ENCODE data around the gene ERMN. TPM values are rescaled to one million over a fixed set of nuclear protein-coding genes. Genes with fewer than 3 reads are reported as not detected.

The ERMN gene
- total RNA-seq, 2 donors from 2014 or later, result 0.17 TPM; not detected in 1

DNA sequence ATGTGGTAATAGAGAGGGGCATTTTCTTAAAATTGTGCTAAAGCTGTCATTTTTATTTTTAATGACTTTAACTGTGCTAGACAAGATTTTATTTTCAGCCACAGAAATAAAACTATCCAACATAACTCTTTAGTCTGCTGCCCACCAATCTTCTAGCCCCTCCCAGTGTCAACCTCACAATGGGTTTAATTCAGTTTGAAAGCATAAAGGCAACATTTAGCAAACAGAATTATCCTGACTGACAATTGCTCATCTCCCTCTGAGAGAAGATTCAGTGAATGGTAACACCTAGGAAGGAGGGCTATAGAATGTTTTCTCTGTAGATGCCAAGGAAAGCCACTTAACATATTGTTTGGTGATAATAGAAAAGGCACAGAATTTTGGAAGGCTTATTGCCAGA, 5.2 kb downstream of the ERMN start:
- Histone ChIP-seq H3K4me1 (replicated peaks) (no peaks in the 10 kb centered on the region), H3K9me3 (no peaks in the 10 kb centered on the region), H3K27ac (no peak overlapping the region), H3K27me3 (replicated peaks; ENCODE audit: insufficient read depth) (no peaks in the 10 kb centered on the region), H3K4me3 (no peak overlapping the region), H3K36me3 (no peaks in the 10 kb centered on the region)
- DNase-seq (ENCODE audit: low spot score), result no peak
- no peak for TF ChIP-seq POLR2A (IDR thresholded peaks at IDR 0.05)
- intact Hi-C loops (cut with DNase I), result no loop called here

DNA sequence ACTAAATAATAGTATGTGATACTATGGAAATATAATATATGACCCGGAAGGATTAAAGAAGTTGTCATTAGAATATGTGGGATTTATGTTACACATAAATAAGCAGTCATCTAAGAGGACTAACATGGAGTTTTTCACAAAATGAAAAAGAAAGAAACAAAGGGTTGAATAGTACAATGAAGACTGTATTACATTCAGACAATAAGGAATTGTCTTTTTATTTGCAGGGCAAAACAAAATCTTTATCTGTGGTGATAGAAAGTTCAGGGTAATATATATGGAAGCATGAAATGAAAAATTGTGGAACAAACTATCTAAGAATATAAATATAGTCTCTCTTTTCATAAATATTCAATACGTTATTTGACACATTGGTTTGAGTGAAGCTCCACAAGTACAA, 5.8 kb downstream of the ERMN start:
- intact Hi-C loops (cut with DNase I), result no loop called here
- DNase-seq (ENCODE audit: low spot score), result no peak
- TF ChIP-seq POLR2A (IDR thresholded peaks at IDR 0.05), result no peak
- no peak for TF ChIP-seq POLR2AphosphoS5 (IDR thresholded peaks at IDR 0.05)
- TF ChIP-seq, protein P1, sequence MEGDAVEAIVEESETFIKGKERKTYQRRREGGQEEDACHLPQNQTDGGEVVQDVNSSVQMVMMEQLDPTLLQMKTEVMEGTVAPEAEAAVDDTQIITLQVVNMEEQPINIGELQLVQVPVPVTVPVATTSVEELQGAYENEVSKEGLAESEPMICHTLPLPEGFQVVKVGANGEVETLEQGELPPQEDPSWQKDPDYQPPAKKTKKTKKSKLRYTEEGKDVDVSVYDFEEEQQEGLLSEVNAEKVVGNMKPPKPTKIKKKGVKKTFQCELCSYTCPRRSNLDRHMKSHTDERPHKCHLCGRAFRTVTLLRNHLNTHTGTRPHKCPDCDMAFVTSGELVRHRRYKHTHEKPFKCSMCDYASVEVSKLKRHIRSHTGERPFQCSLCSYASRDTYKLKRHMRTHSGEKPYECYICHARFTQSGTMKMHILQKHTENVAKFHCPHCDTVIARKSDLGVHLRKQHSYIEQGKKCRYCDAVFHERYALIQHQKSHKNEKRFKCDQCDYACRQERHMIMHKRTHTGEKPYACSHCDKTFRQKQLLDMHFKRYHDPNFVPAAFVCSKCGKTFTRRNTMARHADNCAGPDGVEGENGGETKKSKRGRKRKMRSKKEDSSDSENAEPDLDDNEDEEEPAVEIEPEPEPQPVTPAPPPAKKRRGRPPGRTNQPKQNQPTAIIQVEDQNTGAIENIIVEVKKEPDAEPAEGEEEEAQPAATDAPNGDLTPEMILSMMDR (IDR thresholded peaks at IDR 0.05), result no peak
- 88% methylated on average over 2 of the region's 2 CpGs for WGBS
- Histone ChIP-seq H3K27ac (no peak overlapping the region), H3K4me3 (no peak overlapping the region), H3K4me1 (replicated peaks) (no peaks in the 10 kb centered on the region), H3K27me3 (replicated peaks; ENCODE audit: insufficient read depth) (no peaks in the 10 kb centered on the region), H3K36me3 (no peaks in the 10 kb centered on the region), H3K9me3 (no peaks in the 10 kb centered on the region)

DNA sequence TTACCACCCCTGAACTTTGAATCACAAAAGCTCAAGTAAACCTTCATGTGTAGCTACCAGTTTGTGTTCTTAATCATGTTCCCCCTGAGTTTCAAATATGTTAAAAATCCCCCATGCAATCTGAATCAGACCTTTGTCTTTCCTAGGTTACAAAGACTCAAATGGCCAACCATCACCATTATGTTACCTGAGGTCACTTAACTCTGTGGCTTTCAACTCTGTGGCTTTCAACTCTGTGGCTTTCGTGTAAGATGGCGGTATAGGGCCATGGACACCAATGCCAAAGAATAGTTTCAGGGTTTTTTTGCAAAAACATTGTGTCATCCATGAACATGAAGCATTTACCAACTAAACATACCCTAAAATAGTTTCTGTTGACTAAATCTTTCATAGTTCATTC, 6.7 kb downstream of the ERMN start:
- intact Hi-C loops (cut with DNase I), result no loop called here
- no peaks in the 10 kb centered on the region for H3K27me3 ChIP-seq (replicated peaks; ENCODE audit: insufficient read depth)
- H3K4me3 ChIP-seq, result no peak overlapping the region
- WGBS, result 93% methylated on average over 2 of the region's 2 CpGs
- no peaks in the 10 kb centered on the region for H3K36me3 ChIP-seq
- TF ChIP-seq POLR2A (IDR thresholded peaks at IDR 0.05) (no peak), POLR2AphosphoS5 (IDR thresholded peaks at IDR 0.05) (no peak)
- TF ChIP-seq, protein P1 (IDR thresholded peaks at IDR 0.05), result no peak
- no peak overlapping the region for H3K27ac ChIP-seq
- no peaks in the 10 kb centered on the region for H3K4me1 ChIP-seq (replicated peaks)
- no peaks in the 10 kb centered on the region for H3K9me3 ChIP-seq
- no peak for DNase-seq (ENCODE audit: low spot score)

DNA sequence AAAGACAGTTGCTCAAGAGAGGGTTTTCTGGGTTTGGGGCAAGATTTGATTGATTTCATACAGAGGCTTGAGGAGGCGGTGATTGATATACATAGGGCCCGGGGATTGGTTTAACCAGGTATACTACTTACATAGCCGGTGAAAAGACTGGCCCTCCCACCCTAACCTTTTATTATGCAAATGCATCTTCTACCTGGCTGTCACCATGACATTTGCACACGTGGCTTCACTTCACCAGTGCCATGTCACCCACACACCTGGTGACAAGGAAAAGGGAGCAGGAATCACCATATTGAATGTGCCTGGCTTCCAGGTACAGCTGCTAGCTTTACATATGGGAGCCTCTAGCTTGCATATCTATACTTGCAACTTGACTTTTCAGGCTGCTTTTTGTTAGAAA, 9.7 kb downstream of the ERMN start:
- intact Hi-C loops (cut with DNase I), result no loop called here
- no peak overlapping the region for H3K27ac ChIP-seq
- no peaks in the 10 kb centered on the region for H3K4me1 ChIP-seq (replicated peaks)
- DNase-seq (ENCODE audit: low spot score), result no peak
- H3K27me3 ChIP-seq (replicated peaks; ENCODE audit: insufficient read depth), result no peaks in the 10 kb centered on the region
- TF ChIP-seq POLR2A (IDR thresholded peaks at IDR 0.05) (no peak), POLR2AphosphoS5 (IDR thresholded peaks at IDR 0.05) (no peak)
- TF ChIP-seq, protein P1 (IDR thresholded peaks at IDR 0.05), result no peak
- whole genome bisulfite sequencing, result 79% methylated on average over 4 of the region's 4 CpGs
- H3K36me3 ChIP-seq, result no peaks in the 10 kb centered on the region
- no peaks in the 10 kb centered on the region for H3K9me3 ChIP-seq
- H3K4me3 ChIP-seq, result no peak overlapping the region

DNA sequence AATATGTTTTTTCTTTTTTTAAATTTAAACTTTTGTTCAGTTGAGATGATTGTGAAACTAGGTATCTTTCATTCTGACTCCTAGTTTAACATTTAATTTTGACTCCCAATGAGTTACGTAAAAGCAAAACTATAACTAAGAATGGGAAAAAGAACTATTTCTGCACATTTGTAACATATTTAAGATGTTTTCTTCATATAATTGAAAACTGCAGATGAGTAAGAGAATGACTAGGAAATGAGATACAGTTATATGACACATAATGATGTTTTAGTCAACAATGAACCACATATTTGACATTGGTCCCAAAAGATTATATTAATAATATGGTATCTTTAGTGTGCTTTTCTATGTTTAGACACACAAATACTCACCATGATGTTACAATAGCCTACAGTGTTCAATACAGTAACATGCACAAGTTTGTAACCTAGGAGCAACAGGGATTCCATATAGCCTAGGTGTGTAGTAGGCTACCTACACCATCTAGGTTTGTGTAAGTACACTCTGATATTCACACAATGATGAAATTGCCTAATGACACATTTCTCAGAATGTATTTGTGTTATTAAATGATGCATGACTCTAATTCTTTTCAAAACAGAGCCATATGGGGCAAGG, 12.6 kb downstream of the ERMN start:
- H3K4me1 ChIP-seq (replicated peaks), result no peaks in the 10 kb centered on the region
- no peak for DNase-seq (ENCODE audit: low spot score)
- intact Hi-C loops (cut with DNase I), result no loop called here
- TF ChIP-seq, protein P1 (IDR thresholded peaks at IDR 0.05), result no peak
- TF ChIP-seq POLR2A (IDR thresholded peaks at IDR 0.05) (no peak), POLR2AphosphoS5 (IDR thresholded peaks at IDR 0.05) (no peak)
- H3K27ac ChIP-seq, result no peak overlapping the region
- H3K4me3 ChIP-seq, result no peak overlapping the region
- H3K36me3 ChIP-seq, result no peaks in the 10 kb centered on the region
- H3K9me3 ChIP-seq, result no peaks in the 10 kb centered on the region
- H3K27me3 ChIP-seq (replicated peaks; ENCODE audit: insufficient read depth), result no peaks in the 10 kb centered on the region
- WGBS, result 95% methylated on average over 1 of the region's 1 CpG

Measured in prostate gland (tissue), 2 donors.